Measurements from ENCODE around the gene NFATC1.

The NFATC1 gene

DNA sequence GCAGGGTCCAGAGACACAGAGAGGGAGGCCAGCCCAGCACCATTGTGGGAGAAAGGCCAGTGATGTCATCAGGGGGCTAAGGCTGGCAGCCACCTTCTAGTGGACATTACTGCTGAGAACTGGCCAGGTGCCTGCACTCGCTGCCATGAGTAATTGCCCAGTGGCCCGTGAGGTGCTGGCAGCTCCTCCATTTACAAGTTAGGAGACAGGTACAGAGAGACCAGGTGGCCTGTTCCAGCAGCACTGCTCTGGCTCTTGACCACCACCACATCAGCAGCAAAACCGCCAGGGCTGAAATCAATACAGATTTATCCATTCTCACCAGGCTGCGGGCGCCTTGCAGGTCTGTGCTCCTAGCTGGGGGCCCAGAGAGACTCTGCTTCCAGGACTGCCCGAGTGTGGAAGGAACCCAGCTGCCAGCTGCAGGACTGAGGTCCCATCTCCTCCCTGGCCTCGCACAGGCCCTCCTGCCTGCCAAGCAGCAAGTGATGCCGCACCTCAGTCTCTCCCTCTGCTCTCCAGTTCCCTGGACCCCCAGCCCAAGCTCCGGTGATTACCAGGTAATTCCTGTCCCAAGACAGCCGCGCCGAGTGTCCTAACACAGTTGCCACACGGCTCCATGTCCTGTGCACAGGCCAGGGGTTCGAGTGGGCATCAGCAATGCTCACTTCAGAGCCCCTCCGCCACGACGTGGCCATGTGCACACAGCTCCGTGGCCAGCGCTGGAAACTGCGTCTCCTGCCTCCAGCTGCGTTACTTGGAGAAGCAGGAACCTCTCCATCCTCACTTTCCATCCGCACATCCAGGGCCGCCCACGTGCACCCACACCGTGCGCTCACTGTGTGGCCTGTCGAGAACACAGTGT lies 182.9 kb downstream of the NFATC1 start:
- no peaks in the 10 kb centered on the region for H3K4me1 ChIP-seq (ENCODE audit: insufficient read depth, low read length, severe bottlenecking)
- no peak overlapping the region for H3K4me3 ChIP-seq (ENCODE audit: low read depth, low read length, poor library complexity, severe bottlenecking)
- no peaks in the 10 kb centered on the region for H3K27me3 ChIP-seq (ENCODE audit: insufficient read depth, low read length)
- no peaks in the 10 kb centered on the region for H3K79me2 ChIP-seq (ENCODE audit: insufficient read depth, low read length)
- no peak overlapping the region for H3K27ac ChIP-seq (ENCODE audit: low read depth, low read length, poor library complexity, severe bottlenecking)
- H3F3A ChIP-seq (ENCODE audit: insufficient read depth, low read length), result no peaks in the 10 kb centered on the region
- H4K20me1 ChIP-seq (ENCODE audit: insufficient read depth, low read length), result no peaks in the 10 kb centered on the region
- TF ChIP-seq, protein P1, sequence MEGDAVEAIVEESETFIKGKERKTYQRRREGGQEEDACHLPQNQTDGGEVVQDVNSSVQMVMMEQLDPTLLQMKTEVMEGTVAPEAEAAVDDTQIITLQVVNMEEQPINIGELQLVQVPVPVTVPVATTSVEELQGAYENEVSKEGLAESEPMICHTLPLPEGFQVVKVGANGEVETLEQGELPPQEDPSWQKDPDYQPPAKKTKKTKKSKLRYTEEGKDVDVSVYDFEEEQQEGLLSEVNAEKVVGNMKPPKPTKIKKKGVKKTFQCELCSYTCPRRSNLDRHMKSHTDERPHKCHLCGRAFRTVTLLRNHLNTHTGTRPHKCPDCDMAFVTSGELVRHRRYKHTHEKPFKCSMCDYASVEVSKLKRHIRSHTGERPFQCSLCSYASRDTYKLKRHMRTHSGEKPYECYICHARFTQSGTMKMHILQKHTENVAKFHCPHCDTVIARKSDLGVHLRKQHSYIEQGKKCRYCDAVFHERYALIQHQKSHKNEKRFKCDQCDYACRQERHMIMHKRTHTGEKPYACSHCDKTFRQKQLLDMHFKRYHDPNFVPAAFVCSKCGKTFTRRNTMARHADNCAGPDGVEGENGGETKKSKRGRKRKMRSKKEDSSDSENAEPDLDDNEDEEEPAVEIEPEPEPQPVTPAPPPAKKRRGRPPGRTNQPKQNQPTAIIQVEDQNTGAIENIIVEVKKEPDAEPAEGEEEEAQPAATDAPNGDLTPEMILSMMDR (IDR thresholded peaks at IDR 0.05; ENCODE audit: low read length), result no peak
- no peak for TF ChIP-seq EZH2 (IDR thresholded peaks at IDR 0.05; ENCODE audit: borderline replicate concordance, low read length)
- H3K36me3 ChIP-seq (ENCODE audit: insufficient read depth, low read length), result no peaks in the 10 kb centered on the region
- no peak overlapping the region for H3K4me2 ChIP-seq (ENCODE audit: low read length)
- H3K9me2 ChIP-seq (ENCODE audit: low read depth, low read length), result no peaks in the 10 kb centered on the region
- no peak overlapping the region for H2AFZ ChIP-seq (ENCODE audit: low read length)
- H3K9me3 ChIP-seq (ENCODE audit: low read length), result no peaks in the 10 kb centered on the region
- no peak overlapping the region for H3K9ac ChIP-seq (ENCODE audit: low read length)
